ENCODE measurements around the gene QKI. TPM values are rescaled to one million over a fixed set of nuclear protein-coding genes. Genes with fewer than 3 reads are reported as not detected.

Gene QKI
- total and polyA plus RNA-seq, 2 donors (not counting 1 experiment from before 2014, with no cell fraction given), result 129 to 224 TPM

DNA sequence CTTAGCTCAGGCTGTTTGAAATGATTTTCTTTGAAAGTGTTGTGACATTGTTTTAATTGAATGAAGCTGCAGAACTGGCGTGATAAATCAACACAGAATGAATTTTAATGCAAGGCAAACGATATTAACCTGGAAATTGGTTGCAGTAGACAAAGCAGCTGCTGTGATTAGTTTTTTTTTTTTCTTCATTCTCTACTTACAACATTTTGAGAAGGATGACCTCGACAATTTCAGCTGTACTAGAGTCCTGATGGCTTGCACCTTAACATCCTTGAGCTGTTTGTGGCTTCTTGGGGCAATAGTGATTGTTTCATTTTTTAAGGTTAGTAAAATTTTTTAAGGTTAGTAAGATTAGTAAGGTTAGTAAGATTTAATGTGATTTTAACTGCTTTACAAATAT, 54.2 kb downstream of the QKI start:
- H3K27me3 ChIP-seq (ENCODE audit: control insufficient read depth, insufficient read depth, low read length), result no peaks in the 10 kb centered on the region
- no peak for TF ChIP-seq EZH2 (IDR thresholded peaks at IDR 0.05; ENCODE audit: low read length, missing control alignments)
- TF ChIP-seq, protein P1, sequence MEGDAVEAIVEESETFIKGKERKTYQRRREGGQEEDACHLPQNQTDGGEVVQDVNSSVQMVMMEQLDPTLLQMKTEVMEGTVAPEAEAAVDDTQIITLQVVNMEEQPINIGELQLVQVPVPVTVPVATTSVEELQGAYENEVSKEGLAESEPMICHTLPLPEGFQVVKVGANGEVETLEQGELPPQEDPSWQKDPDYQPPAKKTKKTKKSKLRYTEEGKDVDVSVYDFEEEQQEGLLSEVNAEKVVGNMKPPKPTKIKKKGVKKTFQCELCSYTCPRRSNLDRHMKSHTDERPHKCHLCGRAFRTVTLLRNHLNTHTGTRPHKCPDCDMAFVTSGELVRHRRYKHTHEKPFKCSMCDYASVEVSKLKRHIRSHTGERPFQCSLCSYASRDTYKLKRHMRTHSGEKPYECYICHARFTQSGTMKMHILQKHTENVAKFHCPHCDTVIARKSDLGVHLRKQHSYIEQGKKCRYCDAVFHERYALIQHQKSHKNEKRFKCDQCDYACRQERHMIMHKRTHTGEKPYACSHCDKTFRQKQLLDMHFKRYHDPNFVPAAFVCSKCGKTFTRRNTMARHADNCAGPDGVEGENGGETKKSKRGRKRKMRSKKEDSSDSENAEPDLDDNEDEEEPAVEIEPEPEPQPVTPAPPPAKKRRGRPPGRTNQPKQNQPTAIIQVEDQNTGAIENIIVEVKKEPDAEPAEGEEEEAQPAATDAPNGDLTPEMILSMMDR (conservative IDR thresholded peaks at IDR 0.05 in 1 of 2, IDR thresholded peaks at IDR 0.05 in 1 of 2; ENCODE audit: low read depth in 1 of 2, low read length in 2 of 2), result no peak
- no peak overlapping the region for H3K4me3 ChIP-seq (replicated peaks in 1 of 4; ENCODE audit: control extremely low read depth in 1 of 4, insufficient read depth in 1 of 4, low read depth in 3 of 4, low read length in 4 of 4)
- H3K4me2 ChIP-seq (ENCODE audit: extremely low read depth, insufficient read depth, low read length), result no peak overlapping the region
- peaks cover 2% of the 10 kb centered on the region for H3K9me3 ChIP-seq (ENCODE audit: control insufficient read depth, insufficient read depth, low read depth, low read length)
- no peak overlapping the region for H3K27ac ChIP-seq (ENCODE audit: insufficient read depth, low read length)
- DNase-seq (ENCODE audit: low read depth in 2 of 2), result no peak
- no peak overlapping the region for H3K9ac ChIP-seq (ENCODE audit: insufficient read depth, low read length)
- H3K36me3 ChIP-seq (ENCODE audit: control insufficient read depth, insufficient read depth, low read length), result peaks cover 3% of the 10 kb centered on the region
- H4K20me1 ChIP-seq (ENCODE audit: control insufficient read depth, extremely low read depth, insufficient read depth, low read length), result no peaks in the 10 kb centered on the region
- H2AFZ ChIP-seq (ENCODE audit: low read length), result no peak overlapping the region
- H3K4me1 ChIP-seq (ENCODE audit: control insufficient read depth, extremely low read depth, insufficient read depth, low read length), result no peaks in the 10 kb centered on the region
- peaks cover 74% of the 10 kb centered on the region for H3K79me2 ChIP-seq (ENCODE audit: control insufficient read depth, insufficient read depth, low read length)

DNA sequence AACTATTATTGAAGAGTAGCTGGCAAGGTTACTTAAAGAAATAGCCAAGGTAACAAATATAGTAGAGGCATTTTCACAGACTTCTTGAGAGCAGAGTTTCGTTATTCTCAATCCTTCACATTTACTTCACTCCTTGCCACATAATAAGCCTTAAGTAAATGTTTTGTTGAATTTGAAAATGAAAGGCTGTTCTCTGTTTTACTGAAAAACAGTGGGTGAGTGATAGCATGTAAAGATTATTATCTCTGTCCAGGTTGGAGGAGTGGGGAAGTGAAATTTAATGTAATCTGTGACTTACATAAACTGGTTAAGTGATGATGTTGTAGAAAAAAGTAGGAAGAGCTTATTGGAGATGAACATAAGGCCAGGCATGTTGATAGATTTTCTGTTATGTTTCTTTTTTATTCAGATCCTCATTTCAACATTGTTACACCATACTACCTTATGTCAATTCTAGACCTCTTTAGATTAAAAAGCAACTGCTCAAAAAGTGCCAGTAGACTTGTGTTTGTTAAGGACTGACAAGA, 55.0 kb downstream of the QKI start:
- H3K27ac ChIP-seq (ENCODE audit: insufficient read depth, low read length), result no peak overlapping the region

DNA sequence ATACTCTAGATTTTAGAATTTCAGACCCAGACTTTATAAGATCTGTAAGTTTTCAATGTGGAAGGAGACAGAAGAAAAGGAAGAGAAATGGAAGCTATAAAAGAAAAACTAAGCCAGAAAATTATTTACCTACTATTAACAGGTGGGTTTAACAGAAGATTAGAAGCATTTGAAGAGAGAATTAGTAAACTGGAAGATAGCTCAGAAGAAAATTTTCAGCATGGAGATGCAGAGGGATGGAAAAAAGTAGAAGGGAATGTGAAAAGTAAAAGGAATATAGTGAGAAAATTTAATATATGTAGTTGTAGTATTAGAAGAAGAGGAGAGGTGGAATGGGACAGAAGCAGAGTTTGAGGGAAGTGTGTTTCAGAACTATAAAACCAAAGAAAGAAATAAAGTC, 56.1 kb downstream of the QKI start:
- H3K4me3 ChIP-seq (replicated peaks in 1 of 4; ENCODE audit: control extremely low read depth in 1 of 4, insufficient read depth in 1 of 4, low read depth in 3 of 4, low read length in 4 of 4), result no peak overlapping the region
- H4K20me1 ChIP-seq (ENCODE audit: control insufficient read depth, extremely low read depth, insufficient read depth, low read length), result no peaks in the 10 kb centered on the region
- TF ChIP-seq, protein P1 (conservative IDR thresholded peaks at IDR 0.05 in 1 of 2, IDR thresholded peaks at IDR 0.05 in 1 of 2; ENCODE audit: low read depth in 1 of 2, low read length in 2 of 2), result no peak
- TF ChIP-seq EZH2 (IDR thresholded peaks at IDR 0.05; ENCODE audit: low read length, missing control alignments), result no peak
- no peaks in the 10 kb centered on the region for H3K4me1 ChIP-seq (ENCODE audit: control insufficient read depth, extremely low read depth, insufficient read depth, low read length)
- H2AFZ ChIP-seq (ENCODE audit: low read length), result no peak overlapping the region
- H3K27ac ChIP-seq (ENCODE audit: insufficient read depth, low read length), result no peak overlapping the region
- H3K36me3 ChIP-seq (ENCODE audit: control insufficient read depth, insufficient read depth, low read length), result peaks cover 3% of the 10 kb centered on the region
- no peaks in the 10 kb centered on the region for H3K27me3 ChIP-seq (ENCODE audit: control insufficient read depth, insufficient read depth, low read length)
- peaks cover 2% of the 10 kb centered on the region for H3K9me3 ChIP-seq (ENCODE audit: control insufficient read depth, insufficient read depth, low read depth, low read length)
- no peak for DNase-seq (ENCODE audit: low read depth in 2 of 2)
- H3K79me2 ChIP-seq (ENCODE audit: control insufficient read depth, insufficient read depth, low read length), result peaks cover 85% of the 10 kb centered on the region
- H3K9ac ChIP-seq (ENCODE audit: insufficient read depth, low read length), result no peak overlapping the region
- no peak overlapping the region for H3K4me2 ChIP-seq (ENCODE audit: extremely low read depth, insufficient read depth, low read length)

More for the DNA sequence above, 55.0 kb downstream of the QKI start:
- no peak overlapping the region for H2AFZ ChIP-seq (ENCODE audit: low read length)
- H3K27me3 ChIP-seq (ENCODE audit: control insufficient read depth, insufficient read depth, low read length), result no peaks in the 10 kb centered on the region
- peaks cover 3% of the 10 kb centered on the region for H3K36me3 ChIP-seq (ENCODE audit: control insufficient read depth, insufficient read depth, low read length)
- DNase-seq (ENCODE audit: low read depth in 2 of 2), result no peak
- no peak overlapping the region for H3K9ac ChIP-seq (ENCODE audit: insufficient read depth, low read length)
- H3K4me2 ChIP-seq (ENCODE audit: extremely low read depth, insufficient read depth, low read length), result no peak overlapping the region
- no peaks in the 10 kb centered on the region for H3K4me1 ChIP-seq (ENCODE audit: control insufficient read depth, extremely low read depth, insufficient read depth, low read length)
- H3K79me2 ChIP-seq (ENCODE audit: control insufficient read depth, insufficient read depth, low read length), result peaks cover 75% of the 10 kb centered on the region
- H4K20me1 ChIP-seq (ENCODE audit: control insufficient read depth, extremely low read depth, insufficient read depth, low read length), result no peaks in the 10 kb centered on the region
- TF ChIP-seq, protein P1 (conservative IDR thresholded peaks at IDR 0.05 in 1 of 2, IDR thresholded peaks at IDR 0.05 in 1 of 2; ENCODE audit: low read depth in 1 of 2, low read length in 2 of 2), result no peak
- no peak for TF ChIP-seq EZH2 (IDR thresholded peaks at IDR 0.05; ENCODE audit: low read length, missing control alignments)
- peaks cover 2% of the 10 kb centered on the region for H3K9me3 ChIP-seq (ENCODE audit: control insufficient read depth, insufficient read depth, low read depth, low read length)
- H3K4me3 ChIP-seq (replicated peaks in 1 of 4; ENCODE audit: control extremely low read depth in 1 of 4, insufficient read depth in 1 of 4, low read depth in 3 of 4, low read length in 4 of 4), result no peak overlapping the region
